GM21825 (cell line): ENCODE data around the gene WASF2.
"Not testable (repeated sequence)": the region's sequence is repeated elsewhere in the genome, so short reads cannot be mapped to it uniquely, and the experiment has no call there.

Source experiments
- ATAC-seq: cut with Tn5 transposase; IDR thresholded peaks from one replicate; pipeline ENCODE4 v1.9.1; 2021; ENCODE audit warnings: mild to moderate bottlenecking, moderate library complexity; ENCODE audit not compliant: unreplicated experiment

Gene WASF2

DNA sequence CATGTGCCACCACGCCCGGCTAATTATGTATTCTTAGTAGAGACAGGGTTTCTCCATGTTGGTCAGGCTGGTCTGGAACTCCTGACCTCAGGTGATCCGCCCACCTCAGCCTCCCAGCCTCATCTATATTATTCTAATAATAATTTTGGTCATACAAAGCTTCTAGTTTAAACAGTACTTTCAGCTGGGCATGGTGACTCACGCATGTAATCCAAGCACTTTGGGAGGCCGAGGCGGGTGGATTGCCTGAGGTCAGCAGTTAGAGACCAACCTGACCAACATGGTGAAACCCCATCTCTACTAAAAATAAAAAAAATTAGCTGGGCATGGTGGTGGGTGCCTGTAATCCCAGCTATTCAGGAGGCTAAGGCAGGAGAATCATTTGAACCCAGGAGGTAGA, 26.1 kb downstream of the WASF2 start:
- ATAC-seq: not testable (repeated sequence)

DNA sequence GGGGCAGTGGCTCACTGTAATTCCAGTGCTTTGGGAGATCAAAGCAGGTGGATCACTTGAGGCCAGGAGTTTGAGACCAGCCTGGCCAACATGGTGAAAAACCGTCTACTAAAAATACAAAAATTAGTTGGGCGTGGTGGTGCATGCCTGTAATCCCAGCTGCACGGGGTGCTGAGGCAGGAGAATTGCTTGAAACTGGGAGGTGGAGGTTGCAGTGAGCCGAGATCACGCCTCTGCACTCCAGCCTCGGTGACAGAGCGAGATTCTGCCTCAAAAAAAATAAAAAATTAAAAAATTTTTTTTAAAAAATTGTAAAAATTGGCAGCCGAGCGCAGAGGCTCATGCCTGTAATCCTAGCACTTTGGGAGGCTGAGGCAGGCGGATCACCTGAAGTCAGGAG, 31.4 kb downstream of the WASF2 start:
- ATAC-seq: not testable (repeated sequence)

GRCh38 chr1:27455139-27455811, 34.7 kb downstream of the WASF2 start:
- no peak for ATAC-seq

- no peak for ATAC-seq
These were observed 35.4 kb downstream of the WASF2 start for GRCh38 chr1:27454610-27455009.

- ATAC-seq: no peak
These were observed 38.6 kb downstream of the WASF2 start for GRCh38 chr1:27451343-27451742.

GRCh38 chr1:27448982-27449381, 41.0 kb downstream of the WASF2 start:
- ATAC-seq: no peak

DNA sequence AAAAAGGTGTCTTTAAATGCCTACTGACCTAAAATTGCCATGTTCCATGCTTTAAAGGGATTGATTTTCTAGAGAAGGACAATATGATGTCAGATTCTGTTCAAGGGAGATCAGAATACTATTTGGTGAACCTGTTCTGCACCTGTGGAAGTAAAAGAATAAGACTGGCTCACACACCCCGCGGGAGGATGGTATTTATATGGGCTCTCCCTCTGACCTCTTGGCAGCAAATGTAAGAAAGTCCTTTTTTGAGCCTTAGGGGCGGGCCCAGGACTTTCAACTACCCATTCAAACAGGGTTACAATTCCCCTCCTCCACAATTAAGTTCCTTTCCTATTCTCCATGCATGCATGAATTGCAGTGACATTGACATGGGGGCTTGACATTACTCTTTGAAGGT, 42.1 kb downstream of the WASF2 start:
- no peak for ATAC-seq

GRCh38 chr1:27447399-27447798, 42.6 kb downstream of the WASF2 start:
- no peak for ATAC-seq

DNA sequence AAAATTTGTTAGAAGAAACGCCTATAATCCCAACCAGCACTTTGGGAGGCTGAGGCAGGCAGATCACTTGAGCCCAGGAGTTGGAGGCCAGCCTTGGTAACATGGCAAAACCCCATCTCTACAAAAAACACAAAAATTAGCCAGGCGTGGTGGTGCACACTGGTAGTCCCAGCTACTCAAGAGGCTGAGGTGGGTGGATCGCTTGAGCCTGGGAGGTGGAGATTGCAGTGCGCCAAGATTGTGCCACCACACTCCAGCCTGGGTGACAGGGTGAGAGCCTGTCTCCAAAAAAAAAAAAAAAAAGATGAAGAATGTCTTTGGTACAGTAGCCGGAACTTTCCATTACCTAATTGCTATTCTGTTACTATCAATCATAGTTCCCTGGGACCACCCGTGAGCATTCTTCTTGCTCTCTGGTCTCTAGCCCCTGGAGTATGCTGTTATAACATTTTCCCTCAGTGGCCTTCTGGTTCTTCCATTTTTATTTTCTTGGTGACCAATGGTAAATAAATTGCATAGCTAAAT, 43.4 kb downstream of the WASF2 start:
- ATAC-seq: no peak

DNA sequence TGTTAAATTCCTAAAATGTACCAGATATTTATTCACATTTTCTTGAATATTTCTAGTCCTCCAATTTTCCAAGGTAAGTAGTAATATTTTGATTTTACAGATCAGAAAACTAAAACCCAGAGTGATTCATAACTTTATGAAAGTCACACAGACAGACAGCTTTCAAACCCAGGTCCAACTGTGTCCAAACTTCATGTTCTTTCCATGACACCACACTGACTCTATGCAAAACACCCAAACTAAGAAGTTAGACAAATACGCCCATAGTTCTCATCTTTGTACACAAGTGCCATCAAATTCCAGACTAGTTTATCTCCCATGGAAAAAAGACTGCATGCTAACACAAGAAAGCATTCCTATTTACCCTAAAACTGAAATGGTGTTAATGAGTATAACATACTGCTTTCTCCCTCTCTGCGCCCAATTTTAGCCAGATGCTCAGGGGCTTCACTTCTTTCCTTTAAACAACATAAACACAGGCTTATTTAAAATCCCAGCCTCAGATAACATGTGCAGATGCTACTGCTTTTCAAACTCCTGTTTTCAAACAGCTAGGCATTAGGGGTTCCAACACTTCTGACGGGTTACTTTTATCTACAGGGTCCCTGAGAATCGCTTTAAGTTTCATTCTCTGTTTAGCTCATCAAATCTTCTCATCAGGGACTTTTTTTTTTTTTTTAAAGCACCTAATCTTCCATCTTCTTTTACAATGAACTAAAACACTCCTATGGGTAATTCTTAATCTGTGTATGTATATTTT, 44.6 kb downstream of the WASF2 start:
- ATAC-seq: no peak

DNA sequence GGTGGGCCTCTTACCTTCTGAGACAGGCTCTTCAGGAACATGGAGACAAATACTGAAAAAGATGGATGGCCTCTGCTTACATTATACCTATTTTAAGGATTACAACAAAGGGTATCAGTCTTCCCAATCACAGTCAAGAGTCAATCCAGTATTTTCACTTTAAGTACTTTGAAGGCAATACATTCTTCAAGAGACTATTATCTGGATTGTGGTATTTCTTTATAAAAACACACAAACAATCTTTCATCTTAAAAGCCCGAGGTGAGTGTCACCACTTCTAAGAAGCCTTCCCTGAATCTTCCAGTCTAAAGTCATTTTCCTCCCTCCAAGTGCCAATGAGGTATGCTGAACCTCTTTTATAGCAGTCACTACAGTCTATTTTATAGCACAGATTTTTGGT, 45.3 kb downstream of the WASF2 start:
- no peak for ATAC-seq

DNA sequence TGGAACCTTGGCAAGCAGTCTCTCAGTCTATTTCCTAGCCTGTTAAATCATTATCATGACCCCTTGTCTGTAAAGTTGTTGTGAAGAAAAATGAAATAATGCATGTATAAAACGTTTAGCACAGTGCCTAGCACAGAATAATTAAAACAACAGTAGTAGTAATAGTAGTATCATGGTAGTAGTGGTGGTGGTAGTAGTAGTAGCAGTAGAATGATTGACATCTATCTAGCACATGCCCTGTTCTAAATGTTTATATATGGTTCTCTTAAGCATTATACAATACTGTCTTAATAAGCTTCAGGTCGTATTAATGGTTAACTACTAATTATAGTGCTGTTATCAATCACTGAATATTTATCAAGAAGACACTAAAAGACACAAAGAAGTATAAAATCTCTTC, 50.8 kb downstream of the WASF2 start:
- ATAC-seq: no peak

- ATAC-seq: no peak
These were observed 51.3 kb downstream of the WASF2 start for GRCh38 chr1:27438621-27439061.

DNA sequence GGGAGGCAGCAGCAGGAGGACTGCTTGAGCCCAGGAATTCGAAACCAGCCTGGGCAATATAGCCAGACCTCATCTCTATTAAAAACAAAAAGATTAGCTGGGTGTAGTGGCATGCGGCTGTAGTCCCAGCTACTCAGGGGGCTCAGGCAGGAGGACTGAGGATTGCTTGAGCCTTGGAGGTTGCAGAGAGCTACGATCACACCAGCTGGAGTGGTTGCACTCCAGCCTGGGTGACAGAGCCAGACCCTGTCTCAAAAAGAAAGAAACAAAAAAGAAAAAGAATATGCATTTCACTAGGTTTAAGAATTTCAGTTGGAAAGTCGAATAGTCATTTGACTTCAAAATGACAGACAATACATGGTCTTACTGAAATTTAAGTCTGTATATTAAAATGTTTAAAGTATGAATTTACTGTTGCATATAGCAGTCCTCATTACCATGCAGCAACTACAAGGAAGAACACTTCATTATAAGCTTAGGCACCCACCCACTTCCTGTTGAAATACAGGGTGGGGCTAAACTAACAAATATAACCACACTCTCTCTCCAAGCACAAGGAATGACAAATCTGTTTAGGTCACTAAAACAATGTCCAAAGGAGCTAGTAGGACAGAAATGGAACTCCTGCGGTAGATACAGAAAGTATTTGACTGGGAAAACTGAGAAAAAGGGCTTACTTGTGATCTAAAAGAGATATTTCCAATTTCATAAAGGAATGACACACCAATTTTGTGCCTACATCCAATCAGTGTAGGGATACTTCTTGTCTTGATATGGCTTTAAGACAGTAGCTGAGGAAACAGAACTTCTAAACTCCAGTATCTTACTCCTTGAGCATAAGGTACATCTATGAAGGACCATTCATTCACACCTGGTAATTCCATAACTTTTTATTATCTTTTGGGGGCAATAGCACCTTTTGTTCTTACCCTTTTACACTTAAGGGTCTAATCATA, 53.5 kb downstream of the WASF2 start:
- no peak for ATAC-seq

GRCh38 chr1:27435566-27436203, 54.3 kb downstream of the WASF2 start:
- no peak for ATAC-seq

DNA sequence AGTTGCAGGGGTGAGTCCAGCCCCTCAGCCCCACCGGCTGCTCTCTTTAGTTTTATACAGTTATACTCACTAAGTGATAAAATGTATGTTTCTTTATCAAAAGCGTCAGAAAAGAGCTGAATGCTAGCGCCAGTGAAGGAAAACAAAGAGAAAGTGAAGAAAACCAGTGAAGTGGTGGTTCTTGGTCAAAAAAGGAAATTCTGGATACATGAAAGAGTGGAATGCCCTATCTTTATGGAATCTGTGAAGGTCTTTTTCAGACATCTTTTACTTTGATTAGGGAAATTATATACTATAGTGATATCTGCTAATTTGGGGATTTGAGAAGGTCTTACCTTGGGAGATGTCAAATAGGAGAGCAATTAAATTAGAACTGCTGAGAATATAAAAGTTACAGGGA, 56.3 kb downstream of the WASF2 start:
- ATAC-seq: no peak

DNA sequence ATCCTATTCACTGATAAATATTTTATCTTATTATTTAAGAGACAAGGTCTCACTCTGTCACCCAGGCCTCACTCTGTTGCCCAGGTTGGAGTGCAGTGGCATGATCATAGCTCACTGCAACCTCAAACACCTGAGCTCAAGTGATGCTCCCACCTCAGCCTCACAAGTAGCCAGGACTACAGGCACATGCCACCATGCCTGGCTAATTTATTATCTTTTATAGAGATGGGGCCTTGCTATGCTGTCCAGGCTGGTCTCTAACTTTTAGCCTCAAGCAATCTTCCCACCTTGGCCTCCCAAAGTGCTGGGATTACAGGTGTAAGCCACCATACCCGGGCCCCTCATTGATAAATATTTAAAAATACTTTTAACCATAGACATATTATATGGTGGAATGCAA, 57.2 kb downstream of the WASF2 start:
- not testable (repeated sequence) for ATAC-seq

DNA sequence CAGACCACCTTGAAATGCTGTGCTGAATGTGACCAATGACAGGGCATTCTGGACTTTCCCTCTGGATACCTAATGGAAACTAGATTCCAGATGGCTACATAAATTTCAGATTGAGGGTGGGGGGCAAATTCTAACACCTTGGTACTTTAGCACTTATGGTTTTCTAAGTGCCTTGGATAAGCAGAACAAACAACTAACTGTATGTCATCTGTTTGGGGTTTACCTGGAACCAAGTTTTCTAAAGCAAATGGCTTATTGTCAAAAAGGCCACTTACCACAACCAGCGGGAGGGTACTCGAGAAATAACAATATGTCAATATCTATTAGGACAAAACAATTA, 58.4 kb downstream of the WASF2 start:
- no peak for ATAC-seq

GRCh38 chr1:27430903-27431600, 58.9 kb downstream of the WASF2 start:
- no peak for ATAC-seq

DNA sequence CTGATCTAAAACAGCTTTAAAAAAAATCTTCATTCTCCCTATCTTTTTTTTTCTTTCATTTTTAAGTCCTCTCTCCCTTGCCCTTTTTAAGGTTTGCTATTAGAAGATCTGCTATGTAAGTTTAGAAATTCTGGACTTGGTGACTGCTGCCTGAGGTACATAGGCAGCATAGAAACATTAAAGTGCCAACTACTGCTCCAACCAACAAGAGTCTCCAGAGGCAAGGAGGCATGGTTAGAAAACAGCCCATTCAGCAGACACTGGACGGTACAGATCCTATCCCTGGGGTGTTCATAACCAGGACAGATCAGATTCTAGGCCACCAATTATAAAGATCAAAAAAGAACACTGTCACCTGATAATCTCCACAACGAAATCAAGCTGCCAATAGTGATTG, 60.9 kb downstream of the WASF2 start:
- ATAC-seq: no peak
